Psoas muscle (tissue), 8 donors: Measurements from ENCODE around the gene CDK6. TPM values are rescaled to one million over a fixed set of nuclear protein-coding genes. Genes with fewer than 3 reads are reported as not detected.

ENCODE experiments used
- ATAC-seq, 4 donors: fragments of 200-7000 bp; cut with Tn5 transposase; one replicate each; pipeline ENCODE4 v1.9.1; 2020; ENCODE audit warnings: moderate library complexity in 3 of 4, mild to moderate bottlenecking in 2 of 4
- DNase-seq, 2 donors: peaks; one replicate each; pipeline ENCODE4 v3.0.0-alpha.2; 2020
- H3K27ac ChIP-seq: fragments of 200-600 bp; one replicate; pipeline ENCODE4 v1.8.0; 2022
- H3K27me3 ChIP-seq, 3 donors: fragments of 200-600 bp in 1 of 3; one replicate each; pipeline versions ENCODE4 v1.6.1 to v1.8.0; 2013 to 2022; ENCODE audit warnings: low read length in 2 of 3, mild to moderate bottlenecking in 2 of 3, moderate library complexity in 1 of 3; ENCODE audit not compliant: insufficient read depth in 3 of 3
- H3K36me3 ChIP-seq, 2 donors: fragments of 200-600 bp in 1 of 2; one replicate each; pipeline versions ENCODE4 v1.6.1 to v1.8.0; 2013 to 2022; ENCODE audit warnings: low read depth in 1 of 2, mild to moderate bottlenecking in 1 of 2, moderate library complexity in 1 of 2; ENCODE audit not compliant: insufficient read depth in 1 of 2
- H3K4me1 ChIP-seq: fragments of 200-600 bp; one replicate; pipeline ENCODE4 v1.8.0; 2022
- H3K4me3 ChIP-seq: fragments of 200-600 bp; one replicate; pipeline ENCODE4 v1.8.0; 2022; ENCODE audit warnings: mild to moderate bottlenecking
- H3K9me3 ChIP-seq: fragments of 200-600 bp; one replicate; pipeline ENCODE4 v1.8.0; 2022
- WGBS, 3 donors: extraction: QIAGEN DNeasy Blood & Tissue Kit; methylation state at CpG; one replicate each; pipeline versions ENCODE4 v1.1.6 to v1.1.7; 2013; 5-methylcytosine and 5-hydroxymethylcytosine counted together
- intact Hi-C, 2 donors: fragments of 100-400 bp; cut with DNase I; formaldehyde crosslinking; loops; one replicate each; pipeline versions ENCODE4 v1.11.0 to v1.14.2; 2022
- polyA plus RNA-seq, 3 donors: library from polyadenylated mRNA; stranded (reverse); fragments of 200-250 nt; gene quantifications; one replicate each; pipeline ENCODE4 v1.2.3, GENCODE V29; 2013
- total RNA-seq, 4 donors: library from RNA; stranded (reverse); fragmentation: NEBNext Ultra II Directional in 2 of 4; extraction: Animal tissue kit (Norgen Biotek cat#: 25700) in 2 of 4; gene quantifications; one replicate each; pipeline versions ENCODE4 v1.2.1 to v1.2.4, GENCODE V29; 2021 to 2023
- TF ChIP-seq, protein P1 (sequence below): fragments of 200-600 bp; IDR thresholded peaks from one replicate; pipeline ENCODE4 v1.8.0; 2022; ENCODE audit warnings: antibody characterized with exemption
- donor health status: healthy with polysubstance abuse.
- donor health status: DM: no; HTN: no; CAD: no; lungs with moderate emphysema.
- donor health status: Bipolar disorder and iron deficiency.
- donor health status: healthy.
- donor health status: DM: yes; HTN: yes; CAD: no.
- donor health status: DM: no; HTN: no; CAD: no.
- donor health status: DM: no; HTN: no; CAD: no.
- donor health status: DM: yes; HTN: yes; CAD: no.

CDK6 gene
- total and polyA plus RNA-seq, 7 donors, result 0.39 to 8.0 (median 3.2) TPM

DNA sequence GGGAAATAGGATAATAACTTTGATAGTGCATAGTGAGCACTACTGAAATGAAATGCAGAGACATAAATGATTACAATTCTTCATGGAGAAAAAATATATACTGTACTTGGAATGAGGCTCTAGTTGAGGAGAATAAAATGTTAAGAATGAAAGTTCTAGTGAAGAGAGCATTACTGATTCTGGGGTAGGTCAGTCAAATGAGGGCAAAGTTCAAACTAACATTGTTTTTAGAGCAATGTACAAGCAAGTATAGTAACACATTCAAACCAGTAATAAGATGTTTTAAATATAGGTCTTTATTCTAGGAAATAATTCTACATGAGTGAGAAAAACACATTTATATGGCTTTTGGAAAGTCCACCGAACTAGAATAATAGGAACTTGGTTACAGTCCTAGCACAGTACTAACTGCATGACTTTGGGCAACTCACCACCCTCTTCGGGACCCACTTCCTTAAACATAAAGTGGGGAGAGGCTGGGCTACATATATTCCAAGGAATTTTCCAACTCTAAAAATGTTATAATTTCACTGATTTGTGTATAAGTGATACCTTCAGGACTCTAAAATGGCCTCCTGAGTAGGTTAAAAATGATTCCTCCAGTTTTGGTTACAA lies 86.4 kb downstream of the CDK6 start:
- Histone ChIP-seq H3K4me1 (no peaks in the 10 kb centered on the region), H3K27ac (no peak overlapping the region), H3K36me3 (no peaks in the 10 kb centered on the region), H3K27me3 (no peaks in the 10 kb centered on the region), H3K4me3 (no peak overlapping the region), H3K9me3 (no peaks in the 10 kb centered on the region)
- no peak for DNase-seq
- WGBS, 3 donors, result 88 to 90% (median 89%) methylated on average over 2 of the region's 2 CpGs
- intact Hi-C loops, result no loop called here
- no peak for ATAC-seq
- TF ChIP-seq, protein P1, sequence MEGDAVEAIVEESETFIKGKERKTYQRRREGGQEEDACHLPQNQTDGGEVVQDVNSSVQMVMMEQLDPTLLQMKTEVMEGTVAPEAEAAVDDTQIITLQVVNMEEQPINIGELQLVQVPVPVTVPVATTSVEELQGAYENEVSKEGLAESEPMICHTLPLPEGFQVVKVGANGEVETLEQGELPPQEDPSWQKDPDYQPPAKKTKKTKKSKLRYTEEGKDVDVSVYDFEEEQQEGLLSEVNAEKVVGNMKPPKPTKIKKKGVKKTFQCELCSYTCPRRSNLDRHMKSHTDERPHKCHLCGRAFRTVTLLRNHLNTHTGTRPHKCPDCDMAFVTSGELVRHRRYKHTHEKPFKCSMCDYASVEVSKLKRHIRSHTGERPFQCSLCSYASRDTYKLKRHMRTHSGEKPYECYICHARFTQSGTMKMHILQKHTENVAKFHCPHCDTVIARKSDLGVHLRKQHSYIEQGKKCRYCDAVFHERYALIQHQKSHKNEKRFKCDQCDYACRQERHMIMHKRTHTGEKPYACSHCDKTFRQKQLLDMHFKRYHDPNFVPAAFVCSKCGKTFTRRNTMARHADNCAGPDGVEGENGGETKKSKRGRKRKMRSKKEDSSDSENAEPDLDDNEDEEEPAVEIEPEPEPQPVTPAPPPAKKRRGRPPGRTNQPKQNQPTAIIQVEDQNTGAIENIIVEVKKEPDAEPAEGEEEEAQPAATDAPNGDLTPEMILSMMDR, result no peak

DNA sequence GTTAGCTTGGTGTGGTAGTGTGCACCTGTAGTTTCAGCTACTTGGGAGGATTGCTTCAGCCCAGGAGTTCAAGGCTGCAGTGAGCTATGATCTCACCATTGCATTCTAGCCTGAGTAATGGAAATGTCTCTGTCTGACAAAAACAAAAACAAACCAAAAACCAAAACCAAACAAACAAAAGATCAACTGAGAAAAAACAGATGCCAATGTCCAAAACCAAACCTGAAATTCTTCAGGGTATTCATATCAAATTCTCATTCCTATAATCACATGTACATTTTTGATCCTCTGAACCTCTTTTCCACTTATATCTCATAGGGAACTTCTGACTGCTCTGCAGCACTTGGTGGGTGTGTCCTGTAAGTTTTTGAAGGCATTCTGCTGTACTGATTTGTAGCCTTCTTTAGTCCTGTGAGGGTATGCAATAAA lies 87.0 kb downstream of the CDK6 start:
- no peaks in the 10 kb centered on the region for H3K9me3 ChIP-seq
- intact Hi-C loops, result no loop called here
- H3K4me3 ChIP-seq, result no peak overlapping the region
- TF ChIP-seq, protein P1, result no peak
- H3K4me1 ChIP-seq, result no peaks in the 10 kb centered on the region
- no peak overlapping the region for H3K27ac ChIP-seq
- DNase-seq (no peak), ATAC-seq (no peak)
- no peaks in the 10 kb centered on the region for H3K36me3 ChIP-seq
- H3K27me3 ChIP-seq, result no peaks in the 10 kb centered on the region

DNA sequence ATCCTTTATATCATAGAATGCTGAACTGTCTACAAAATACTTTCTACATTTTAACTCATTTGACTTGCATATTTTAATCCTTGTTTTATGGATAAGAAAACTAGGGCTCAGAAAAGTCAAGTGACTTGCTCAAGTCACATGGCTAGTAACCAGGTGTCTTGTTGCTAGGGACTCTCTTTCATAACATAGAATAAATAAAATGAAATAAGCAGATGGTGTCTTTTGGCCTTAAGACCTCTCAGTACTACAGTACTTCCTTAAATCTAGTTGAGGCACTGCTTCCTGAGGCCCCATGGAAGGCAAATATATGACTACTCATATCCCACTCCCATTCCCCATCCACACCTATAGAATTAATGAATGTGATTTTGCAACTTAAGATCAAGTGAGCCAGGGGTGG lies 87.9 kb downstream of the CDK6 start:
- intact Hi-C loops, result no loop called here
- TF ChIP-seq, protein P1, result no peak
- H3K27ac ChIP-seq, result no peak overlapping the region
- no peaks in the 10 kb centered on the region for H3K36me3 ChIP-seq
- H3K9me3 ChIP-seq, result no peaks in the 10 kb centered on the region
- no peak for ATAC-seq
- no peaks in the 10 kb centered on the region for H3K4me1 ChIP-seq
- H3K27me3 ChIP-seq, result no peaks in the 10 kb centered on the region
- no peak overlapping the region for H3K4me3 ChIP-seq
- DNase-seq, result no peak

DNA sequence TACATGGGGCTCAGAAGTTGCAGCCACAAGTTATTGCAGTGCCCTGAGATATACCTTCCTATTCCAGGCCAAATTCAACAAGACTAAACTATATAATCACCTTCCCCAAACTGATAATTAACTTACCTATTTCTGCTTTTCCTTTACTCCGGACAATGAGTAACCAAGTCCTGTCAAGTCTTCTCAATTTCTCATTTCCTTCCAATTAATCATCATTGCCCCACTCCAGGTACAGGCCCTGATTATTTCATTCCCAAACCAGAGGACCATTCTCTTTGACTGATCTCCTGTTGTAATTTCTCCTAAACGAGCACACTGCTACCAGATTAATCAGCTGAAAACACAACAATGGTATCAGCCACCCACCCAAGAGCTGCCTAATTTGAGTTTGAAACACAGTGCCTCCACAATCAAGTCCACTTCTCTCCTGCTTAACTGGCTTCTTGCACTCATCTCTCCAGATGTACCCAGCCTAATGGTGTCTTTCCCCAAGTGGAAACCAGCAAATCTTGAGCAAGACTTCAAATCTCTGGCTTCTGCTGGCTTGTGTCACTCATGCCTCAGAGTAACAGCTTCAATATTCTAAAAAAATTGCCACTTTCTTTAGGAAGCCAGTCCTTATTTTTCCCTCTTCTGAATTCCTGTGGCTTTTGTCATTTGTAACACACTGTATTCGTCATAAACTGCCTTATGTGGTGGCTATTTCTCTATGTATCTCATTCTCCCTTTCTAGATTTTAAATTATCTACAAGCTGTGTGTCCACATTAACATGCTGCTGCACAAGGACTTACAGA lies 89.1 kb downstream of the CDK6 start:
- ATAC-seq, result no peak
- TF ChIP-seq, protein P1, result no peak
- Histone ChIP-seq H3K27ac (no peak overlapping the region), H3K4me1 (no peaks in the 10 kb centered on the region), H3K9me3 (no peaks in the 10 kb centered on the region), H3K27me3 (no peaks in the 10 kb centered on the region), H3K4me3 (no peak overlapping the region), H3K36me3 (no peaks in the 10 kb centered on the region)
- WGBS, 3 donors, result 79 to 82% (median 81%) methylated on average over 3 of the region's 3 CpGs
- intact Hi-C loops, result no loop called here
- no peak for DNase-seq
